KG1 (cell line): ENCODE data around the gene PLCXD1.
"Not testable (repeated sequence)": the region's sequence is repeated elsewhere in the genome, so short reads cannot be mapped to it uniquely, and the experiment has no call there.

Source experiments
- DNase-seq: peaks from one replicate; lab custom pipeline; 2025; lab: John Stamatoyannopoulos, UW

Gene PLCXD1

GRCh38 chrX:317424-318067, 36.4 kb downstream of the PLCXD1 start:
- DNase-seq = no peak

- DNase-seq = no peak
These were observed 37.0 kb downstream of the PLCXD1 start for GRCh38 chrX:318068-318738.

GRCh38 chrX:318739-319578, 37.8 kb downstream of the PLCXD1 start, which contains the start of gene GTPBP6:
GTPBP6 (minus strand) TSS chrX:318796; CDS start chrX:318787, 9 bp downstream.
- DNase-seq = no peak

- DNase-seq = no peak
These were observed 38.5 kb downstream of the PLCXD1 start for GRCh38 chrX:319579-320125.

GRCh38 chrX:320126-320783, 39.1 kb downstream of the PLCXD1 start:
- no peak for DNase-seq

GRCh38 chrX:323721-324628, 42.8 kb downstream of the PLCXD1 start:
- no peak for DNase-seq

GRCh38 chrX:324664-325063, 43.5 kb downstream of the PLCXD1 start:
- not testable (repeated sequence) for DNase-seq

- no peak for DNase-seq
These were observed 46.5 kb downstream of the PLCXD1 start for GRCh38 chrX:327660-328126.

- no peak for DNase-seq
These were observed 48.2 kb downstream of the PLCXD1 start for GRCh38 chrX:329291-329910.

- not testable (repeated sequence) for DNase-seq
These were observed 49.1 kb downstream of the PLCXD1 start for GRCh38 chrX:330141-330725.

GRCh38 chrX:330726-331150, 49.6 kb downstream of the PLCXD1 start:
- no peak for DNase-seq

- no peak for DNase-seq
These were observed 50.1 kb downstream of the PLCXD1 start for GRCh38 chrX:331151-331824.

- no peak for DNase-seq
These were observed 50.8 kb downstream of the PLCXD1 start for GRCh38 chrX:331825-332495.

- DNase-seq = no peak
These were observed 51.3 kb downstream of the PLCXD1 start for GRCh38 chrX:332496-332860.

- no peak for DNase-seq
These were observed 51.9 kb downstream of the PLCXD1 start for GRCh38 chrX:332916-333610.

GRCh38 chrX:333611-334311, 52.6 kb downstream of the PLCXD1 start:
- DNase-seq = no peak

- no peak for DNase-seq
These were observed 53.2 kb downstream of the PLCXD1 start for GRCh38 chrX:334331-334891.
